Measurements from ENCODE around the gene FAM216A. TPM values are rescaled to one million over a fixed set of nuclear protein-coding genes. Genes with fewer than 3 reads are reported as not detected.

Gene FAM216A
- total RNA-seq, 1 donor from 2014 or later = 4.2 TPM

GRCh38 chr12:110466791-110467190, 1.9 kb upstream of the FAM216A start:
- no peak for TF ChIP-seq CTCF (IDR thresholded peaks at IDR 0.05; ENCODE audit: borderline replicate concordance)
- Histone ChIP-seq H3K4me3 (peak overlapping the region; percentile 93), H3K4me1 (peaks cover 33% of the 10 kb centered on the region), H3K9me3 (replicated peaks) (no peaks in the 10 kb centered on the region), H3K27me3 (ENCODE audit: low read depth) (no peaks in the 10 kb centered on the region), H3K36me3 (peaks cover 25% of the 10 kb centered on the region), H3K27ac (replicated peaks) (no peak overlapping the region)
- DNase-seq = no peak
- intact Hi-C loops (cut with micrococcal nuclease) = no loop called here

GRCh38 chr12:110467847-110468213, 815 bp upstream of the FAM216A start:
- Histone ChIP-seq H3K36me3 (peaks cover 21% of the 10 kb centered on the region), H3K27ac (replicated peaks) (peak overlapping the region; percentile 97), H3K9me3 (replicated peaks) (no peaks in the 10 kb centered on the region), H3K4me1 (peaks cover 33% of the 10 kb centered on the region), H3K4me3 (peak overlapping the region; percentile 93), H3K27me3 (ENCODE audit: low read depth) (no peaks in the 10 kb centered on the region)
- no peak for TF ChIP-seq CTCF (IDR thresholded peaks at IDR 0.05; ENCODE audit: borderline replicate concordance)
- no peak for DNase-seq
- intact Hi-C loops (cut with micrococcal nuclease) = no loop called here

- TF ChIP-seq CTCF (IDR thresholded peaks at IDR 0.05; ENCODE audit: borderline replicate concordance) = no peak
- H3K27ac ChIP-seq (replicated peaks) = no peak overlapping the region
- no peak overlapping the region for H3K4me3 ChIP-seq
- H3K4me1 ChIP-seq = no peaks in the 10 kb centered on the region
- H3K27me3 ChIP-seq (ENCODE audit: low read depth) = no peaks in the 10 kb centered on the region
- peaks cover 2% of the 10 kb centered on the region for H3K36me3 ChIP-seq
- H3K9me3 ChIP-seq (replicated peaks) = no peaks in the 10 kb centered on the region
- no peak for DNase-seq
- intact Hi-C loops (cut with micrococcal nuclease) = no loop called here
These were observed 6.8 kb downstream of the FAM216A start for GRCh38 chr12:110475426-110475825.

- TF ChIP-seq CTCF (IDR thresholded peaks at IDR 0.05; ENCODE audit: borderline replicate concordance) = no peak
- Histone ChIP-seq H3K36me3 (peaks cover 20% of the 10 kb centered on the region), H3K27me3 (ENCODE audit: low read depth) (no peaks in the 10 kb centered on the region), H3K4me1 (peaks cover 51% of the 10 kb centered on the region), H3K4me3 (no peak overlapping the region), H3K9me3 (replicated peaks) (no peaks in the 10 kb centered on the region), H3K27ac (replicated peaks) (peak overlapping the region; percentile 3)
- DNase-seq = no peak
- intact Hi-C loops (cut with micrococcal nuclease) = no loop called here
These were observed 30.5 kb downstream of the FAM216A start for GRCh38 chr12:110498984-110499706.

GRCh38 chr12:110501399-110501751, 32.7 kb downstream of the FAM216A start:
- peak overlapping the region; percentile 93 for H3K27ac ChIP-seq (replicated peaks)
- no peak for DNase-seq
- no peaks in the 10 kb centered on the region for H3K36me3 ChIP-seq
- intact Hi-C loops (cut with micrococcal nuclease) = no loop called here
- no peaks in the 10 kb centered on the region for H3K9me3 ChIP-seq (replicated peaks)
- no peaks in the 10 kb centered on the region for H3K27me3 ChIP-seq (ENCODE audit: low read depth)
- H3K4me3 ChIP-seq = peak overlapping the region; percentile 98
- no peak for TF ChIP-seq CTCF (IDR thresholded peaks at IDR 0.05; ENCODE audit: borderline replicate concordance)
- peaks cover 51% of the 10 kb centered on the region for H3K4me1 ChIP-seq
